GM23248 (cell line): ENCODE data around the gene TTC39A. TPM values are rescaled to one million over a fixed set of nuclear protein-coding genes. Genes with fewer than 3 reads are reported as not detected.
"Not testable (repeated sequence)": the region's sequence is repeated elsewhere in the genome, so short reads cannot be mapped to it uniquely, and the experiment has no call there.

Experiments used
- DNase-seq: peaks from one replicate; pipeline ENCODE4 v3.0.0-alpha.2; 2015
- H2AFZ ChIP-seq: fragments of 200-600 bp; sonication (generic); 2 replicates; pipeline ENCODE4 v1.6.1; 2016; ENCODE audit warnings: antibody characterized with exemption
- H3F3A ChIP-seq: fragments of 200-600 bp; sonication (generic); 2 replicates; pipeline ENCODE4 v1.6.1; 2016; ENCODE audit warnings: mild to moderate bottlenecking, antibody characterized with exemption, mixed run types; ENCODE audit not compliant: insufficient read depth
- H3K27ac ChIP-seq: fragments of 200-600 bp; sonication (generic); 2 replicates; pipeline ENCODE4 v1.5.1; 2016; ENCODE audit warnings: mild to moderate bottlenecking
- H3K27me3 ChIP-seq: fragments of 200-600 bp; sonication (generic); replicated peaks from 2 replicates; pipeline ENCODE4 v1.6.1; 2016; ENCODE audit warnings: mild to moderate bottlenecking; ENCODE audit not compliant: insufficient read depth
- H3K36me3 ChIP-seq: fragments of 200-600 bp; sonication (generic); 2 replicates; pipeline ENCODE4 v1.6.1; 2016; ENCODE audit warnings: low read depth, mild to moderate bottlenecking
- H3K4me1 ChIP-seq: fragments of 200-600 bp; sonication (generic); 2 replicates; pipeline ENCODE4 v1.6.1; 2016; ENCODE audit warnings: mild to moderate bottlenecking; ENCODE audit not compliant: insufficient read depth
- H3K4me2 ChIP-seq: fragments of 200-600 bp; sonication (generic); one replicate; pipeline ENCODE4 v1.6.1; 2016; ENCODE audit warnings: mild to moderate bottlenecking; ENCODE audit not compliant: unreplicated experiment
- H3K4me3 ChIP-seq: fragments of 200-600 bp; sonication (generic); 2 replicates; pipeline ENCODE4 v1.5.1; 2016; ENCODE audit warnings: mild to moderate bottlenecking
- H3K79me2 ChIP-seq: fragments of 200-600 bp; sonication (generic); 2 replicates; pipeline ENCODE4 v1.6.1; 2016; ENCODE audit warnings: mild to moderate bottlenecking; ENCODE audit not compliant: insufficient read depth
- H3K9ac ChIP-seq: fragments of 200-600 bp; sonication (generic); 2 replicates; pipeline ENCODE4 v1.6.1; 2016; ENCODE audit warnings: mild to moderate bottlenecking
- H3K9me2 ChIP-seq: fragments of 200-600 bp; sonication (generic); 2 replicates; pipeline ENCODE4 v1.6.1; 2016; ENCODE audit warnings: mixed run types, mild to moderate bottlenecking, moderate library complexity; ENCODE audit not compliant: insufficient read depth
- H3K9me3 ChIP-seq: fragments of 200-600 bp; sonication (generic); one replicate; pipeline ENCODE4 v1.6.1; 2017; ENCODE audit warnings: low read depth
- H4K20me1 ChIP-seq: fragments of 200-600 bp; sonication (generic); 2 replicates; pipeline ENCODE4 v1.6.0; 2016; ENCODE audit not compliant: insufficient read depth
- EZH2 ChIP-seq: fragments of 200-600 bp; sonication (generic); IDR thresholded peaks from 2 replicates; pipeline ENCODE4 v1.6.1; 2018; ENCODE audit warnings: antibody characterized with exemption, mild to moderate bottlenecking; ENCODE audit not compliant: insufficient read depth, poor library complexity, severe bottlenecking
- EZH2phosphoT487 ChIP-seq: fragments of 200-600 bp; sonication (generic); IDR thresholded peaks from 2 replicates; pipeline ENCODE4 v1.6.1; 2018; ENCODE audit warnings: antibody characterized with exemption, moderate library complexity, mild to moderate bottlenecking, low read depth; ENCODE audit not compliant: insufficient read depth
- WGBS, 2 experiments: methylation state at CpG; one replicate each; pipeline ENCODE4 v1.1.6; 2015 to 2017; ENCODE audit warnings: low lambda C conversion rate in 2 of 2, low coverage in 1 of 2; ENCODE audit errors: missing lambda C conversion rate in 2 of 2; 5-methylcytosine and 5-hydroxymethylcytosine counted together
- in situ Hi-C: fragments of 300-500 bp; cut with MboI; formaldehyde crosslinking; loops from 2 replicates; pipeline ENCODE4 v1.15.0; 2020
- polyA plus RNA-seq: library from polyadenylated mRNA; unstranded; fragments of >200 nt; fragmentation: Nextera tagmentation; extraction: Ambion mirVana; gene quantifications from 2 replicates; pipeline ENCODE4 v1.2.1, GENCODE V29; 2016
- total RNA-seq: library from RNA; depleted of rRNA; stranded (reverse); fragments of >200 nt; shearing (Covaris generic); gene quantifications from 2 replicates; pipeline ENCODE4 v1.2.3, GENCODE V29; 2014

TTC39A gene
- total and polyA plus RNA-seq, 2 experiments from 2014 or later = 0.15 TPM; not detected in 1

GRCh38 chr1:51325878-51326755, 4.2 kb downstream of the TTC39A start:
- peaks cover 5% of the 10 kb centered on the region; the same call in 1 of the 2 replicates for H3K4me1 ChIP-seq
- H3K36me3 ChIP-seq = no peaks in the 10 kb centered on the region
- no peaks in the 10 kb centered on the region for H3K27me3 ChIP-seq
- no peaks in the 10 kb centered on the region for H3K9me3 ChIP-seq
- H2AFZ ChIP-seq = no peak overlapping the region
- no peak overlapping the region for H3K27ac ChIP-seq
- no peak for TF ChIP-seq EZH2phosphoT487
- no peak for TF ChIP-seq EZH2
- H3K4me2 ChIP-seq = no peak overlapping the region
- no peaks in the 10 kb centered on the region for H3F3A ChIP-seq
- H3K79me2 ChIP-seq = no peaks in the 10 kb centered on the region
- H3K9ac ChIP-seq = no peak overlapping the region
- no peak overlapping the region for H3K4me3 ChIP-seq
- no peak for DNase-seq
- in situ Hi-C loops = no loop called here
- H4K20me1 ChIP-seq = no peaks in the 10 kb centered on the region
- 92 to 96% methylated on average over 16 of the region's 16 CpGs for whole genome bisulfite sequencing, 2 experiments
- H3K9me2 ChIP-seq = no peaks in the 10 kb centered on the region

DNA sequence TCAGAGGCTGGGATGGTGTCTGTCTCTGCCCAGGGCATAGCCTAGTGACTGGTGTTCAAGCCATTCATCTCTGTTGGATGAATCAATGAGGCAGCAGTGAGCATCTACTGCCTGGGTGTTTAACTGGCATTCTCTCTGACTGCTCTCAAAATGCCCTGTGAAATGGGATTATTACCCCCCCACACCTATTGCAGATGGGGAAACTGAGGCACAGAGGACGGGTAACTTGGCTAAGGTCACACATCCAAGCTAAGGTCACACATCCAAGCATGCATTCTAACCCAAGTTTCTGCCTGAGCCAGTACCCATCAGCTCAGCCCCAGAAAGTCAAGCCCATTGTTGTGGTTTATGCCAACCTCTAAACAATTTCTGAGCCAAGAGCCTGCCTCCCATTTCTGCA, 5.0 kb downstream of the TTC39A start:
- DNase-seq = no peak
- WGBS, 2 experiments = 55 to 75% methylated on average over 1 of the region's 1 CpG
- Histone ChIP-seq H3K9me3 (no peaks in the 10 kb centered on the region), H3K36me3 (no peaks in the 10 kb centered on the region), H3K79me2 (no peaks in the 10 kb centered on the region), H3K9me2 (no peaks in the 10 kb centered on the region), H3K27ac (no peak overlapping the region), H3F3A (no peaks in the 10 kb centered on the region), H4K20me1 (no peaks in the 10 kb centered on the region), H3K9ac (no peak overlapping the region), H3K4me3 (no peak overlapping the region), H3K27me3 (no peaks in the 10 kb centered on the region), H2AFZ (no peak overlapping the region), H3K4me1 (no peaks in the 10 kb centered on the region), H3K4me2 (no peak overlapping the region)
- TF ChIP-seq EZH2phosphoT487 (no peak), EZH2 (no peak)
- in situ Hi-C loops = no loop called here

DNA sequence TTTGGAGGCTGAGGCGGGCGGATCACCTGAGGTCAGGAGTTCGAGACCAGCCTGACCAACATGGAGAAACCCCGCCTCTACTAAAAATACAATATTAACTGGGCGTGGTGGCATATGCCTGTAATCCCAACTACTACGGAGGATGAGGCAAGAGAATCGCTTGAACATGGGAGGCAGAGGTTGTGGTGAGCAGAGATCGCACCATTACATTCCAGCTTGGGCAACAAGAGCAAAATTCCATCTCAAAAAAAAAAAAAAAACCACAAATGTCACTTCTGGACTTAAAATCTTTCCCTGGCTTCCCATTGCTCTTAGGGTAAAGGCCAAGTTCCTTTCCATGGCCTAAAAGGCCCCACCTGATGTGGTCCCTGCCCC, 5.4 kb downstream of the TTC39A start:
- H3K36me3 ChIP-seq, H3K27ac ChIP-seq, H3K9ac ChIP-seq, in situ Hi-C loops, H3K4me2 ChIP-seq, H3K9me3 ChIP-seq, H3K79me2 ChIP-seq, H2AFZ ChIP-seq, H3K27me3 ChIP-seq, H3K9me2 ChIP-seq, H4K20me1 ChIP-seq, H3F3A ChIP-seq, H3K4me3 ChIP-seq, DNase-seq, H3K4me1 ChIP-seq: not testable (repeated sequence)
- 90 to 92% methylated on average over 8 of the region's 8 CpGs for WGBS, 2 experiments

DNA sequence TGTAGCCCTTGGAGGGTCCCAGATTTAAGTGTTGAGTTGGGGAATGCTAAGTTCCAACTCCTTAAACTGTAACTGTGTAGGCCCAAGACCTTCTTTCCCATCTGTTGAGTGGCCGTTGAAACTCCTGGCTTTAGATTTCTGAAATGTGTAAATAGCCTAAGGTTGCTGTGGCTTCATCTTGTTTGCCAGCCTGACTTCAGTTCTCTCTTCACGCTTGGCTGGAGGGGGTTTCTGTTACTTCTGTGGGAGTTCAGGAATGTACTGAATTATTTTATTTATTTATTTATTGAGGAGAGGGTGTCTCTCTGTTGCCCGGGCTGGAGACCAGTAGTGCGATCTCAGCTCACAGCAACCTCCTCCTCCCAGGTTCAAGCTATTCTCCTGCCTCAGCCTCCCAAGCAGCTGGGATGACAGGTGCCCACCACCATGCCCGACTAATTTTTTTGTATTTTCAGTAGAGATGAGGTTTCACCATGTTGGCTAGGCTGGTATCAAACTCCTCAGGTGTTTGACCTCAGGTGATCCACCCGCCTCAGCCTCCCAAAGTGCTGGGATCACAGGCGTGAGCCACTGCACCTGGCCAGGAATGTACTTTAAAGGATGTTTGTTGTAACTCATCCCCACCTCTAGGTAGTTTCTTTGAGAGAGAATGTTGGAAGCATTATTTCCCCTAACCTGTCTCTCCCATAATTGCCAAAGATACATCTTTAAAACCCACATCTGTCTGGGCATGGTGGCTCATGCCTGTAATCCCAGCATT, 5.9 kb downstream of the TTC39A start:
- no peak overlapping the region for H2AFZ ChIP-seq
- H3K79me2 ChIP-seq = no peaks in the 10 kb centered on the region
- WGBS, 2 experiments = 90 to 95% methylated on average over 7 of the region's 7 CpGs
- no peak for DNase-seq
- in situ Hi-C loops = no loop called here
- no peak overlapping the region for H3K27ac ChIP-seq
- H4K20me1 ChIP-seq = no peaks in the 10 kb centered on the region
- H3K36me3 ChIP-seq = no peaks in the 10 kb centered on the region
- no peak overlapping the region for H3K4me3 ChIP-seq
- H3K27me3 ChIP-seq = no peaks in the 10 kb centered on the region
- H3K9me3 ChIP-seq = no peaks in the 10 kb centered on the region
- no peaks in the 10 kb centered on the region for H3K4me1 ChIP-seq
- no peaks in the 10 kb centered on the region for H3K9me2 ChIP-seq
- no peak overlapping the region for H3K9ac ChIP-seq
- H3K4me2 ChIP-seq = no peak overlapping the region
- no peaks in the 10 kb centered on the region for H3F3A ChIP-seq
- TF ChIP-seq EZH2 (no peak), EZH2phosphoT487 (no peak)
